SU-DHL-6 (cell line): ENCODE measurements around the gene NOC2L.

ENCODE experiments used
- H2AFZ ChIP-seq: fragments of 200-600 bp; sonication (generic); 2 replicates; pipeline ENCODE4 v1.6.1; 2014; ENCODE audit warnings: low read depth, mild to moderate bottlenecking, moderate library complexity, mixed read lengths, antibody characterized with exemption, low read length; ENCODE audit not compliant: severe bottlenecking
- H3F3A ChIP-seq: fragments of 200-600 bp; shearing (Covaris generic); 2 replicates; pipeline ENCODE4 v1.6.0; 2016; ENCODE audit warnings: antibody characterized with exemption, mild to moderate bottlenecking; ENCODE audit not compliant: insufficient read depth
- H3K27ac ChIP-seq: fragments of 200-600 bp; sonication (generic); 2 replicates; pipeline ENCODE4 v1.5.1; 2016; ENCODE audit warnings: low read depth, mild to moderate bottlenecking, low read length, moderate library complexity, mixed read lengths
- H3K27me3 ChIP-seq: fragments of 200-600 bp; sonication (generic), shearing (Covaris generic); 2 replicates; pipeline ENCODE4 v1.6.0; 2014; ENCODE audit warnings: mild to moderate bottlenecking, low read length
- H3K36me3 ChIP-seq: fragments of 200-600 bp; sonication (generic); 2 replicates; pipeline ENCODE4 v1.6.1; 2014; ENCODE audit warnings: mild to moderate bottlenecking, low read length, mixed read lengths
- H3K4me2 ChIP-seq: fragments of 300-600, 200-600 bp; shearing (Covaris generic), sonication (generic); 2 replicates; pipeline ENCODE4 v1.6.0; 2014; ENCODE audit warnings: low read length, low read depth, mild to moderate bottlenecking; ENCODE audit not compliant: poor library complexity, severe bottlenecking
- H3K4me3 ChIP-seq: fragments of 200-600 bp; sonication (generic); 2 replicates; pipeline ENCODE4 v1.5.1; 2014; ENCODE audit warnings: antibody characterized with exemption, low read length, mild to moderate bottlenecking, mixed read lengths; ENCODE audit not compliant: insufficient read depth, poor library complexity, severe bottlenecking
- H3K79me2 ChIP-seq: fragments of 200-600 bp; sonication (generic); 2 replicates; pipeline ENCODE4 v1.6.1; 2014; ENCODE audit warnings: mild to moderate bottlenecking, low read length, moderate library complexity; ENCODE audit not compliant: insufficient read depth
- H3K9ac ChIP-seq: fragments of 200-600 bp; sonication (generic); 2 replicates; pipeline ENCODE4 v1.7.0; 2014; ENCODE audit warnings: mild to moderate bottlenecking, low read length
- H3K9me2 ChIP-seq: fragments of 200-600 bp; sonication (generic); replicated peaks from 2 replicates; pipeline ENCODE4 v1.6.1; 2014; ENCODE audit warnings: low read length; ENCODE audit not compliant: insufficient read depth
- H3K9me3 ChIP-seq: fragments of 200-600 bp; sonication (generic); 2 replicates; pipeline ENCODE4 v1.6.1; 2014; ENCODE audit warnings: low read length, mixed read lengths; ENCODE audit not compliant: insufficient read depth
- H4K20me1 ChIP-seq: fragments of 200-600 bp; sonication (generic); 2 replicates; pipeline ENCODE4 v1.6.1; 2014; ENCODE audit warnings: low read depth, mild to moderate bottlenecking, antibody characterized with exemption, low read length, moderate library complexity, mixed read lengths
- CTCF ChIP-seq: fragments of 200-600 bp; sonication (generic); IDR thresholded peaks from one replicate; pipeline ENCODE4 v1.5.1; 2017; ENCODE audit warnings: antibody characterized with exemption, mild to moderate bottlenecking, low read length, moderate library complexity; ENCODE audit not compliant: insufficient read depth, poor library complexity, severe bottlenecking
- EZH2phosphoT487 ChIP-seq: fragments of 200-600 bp; sonication (generic), shearing (Covaris generic); conservative IDR thresholded peaks from 2 replicates; pipeline ENCODE4 v1.6.1; 2018; ENCODE audit warnings: mild to moderate bottlenecking, antibody characterized with exemption, low read length, moderate library complexity, mixed read lengths

NOC2L gene

GRCh38 chr1:945688-946556, 13.1 kb downstream of the NOC2L start:
- no peaks in the 10 kb centered on the region for H3K36me3 ChIP-seq
- no peaks in the 10 kb centered on the region for H3K9me2 ChIP-seq
- H3F3A ChIP-seq, result no peaks in the 10 kb centered on the region
- H4K20me1 ChIP-seq, result no peaks in the 10 kb centered on the region
- TF ChIP-seq EZH2phosphoT487, result no peak
- H3K27ac ChIP-seq, result no peak overlapping the region
- H3K9me3 ChIP-seq, result no peaks in the 10 kb centered on the region
- no peak overlapping the region for H2AFZ ChIP-seq
- H3K79me2 ChIP-seq, result no peaks in the 10 kb centered on the region
- H3K4me2 ChIP-seq, result no peak overlapping the region
- H3K27me3 ChIP-seq, result no peaks in the 10 kb centered on the region
- H3K9ac ChIP-seq, result no peak overlapping the region
- no peak overlapping the region for H3K4me3 ChIP-seq

GRCh38 chr1:944341-945325, 14.4 kb downstream of the NOC2L start:
- H3K79me2 ChIP-seq, result no peaks in the 10 kb centered on the region
- no peak overlapping the region for H3K4me2 ChIP-seq
- no peaks in the 10 kb centered on the region for H3K9me3 ChIP-seq
- no peak overlapping the region for H3K9ac ChIP-seq
- H3K36me3 ChIP-seq, result no peaks in the 10 kb centered on the region
- no peak overlapping the region for H2AFZ ChIP-seq
- no peaks in the 10 kb centered on the region for H3K27me3 ChIP-seq
- TF ChIP-seq CTCF (no peak), EZH2phosphoT487 (no peak)
- H3K9me2 ChIP-seq, result no peaks in the 10 kb centered on the region
- H3F3A ChIP-seq, result no peaks in the 10 kb centered on the region
- H3K27ac ChIP-seq, result no peak overlapping the region
- no peaks in the 10 kb centered on the region for H4K20me1 ChIP-seq
- H3K4me3 ChIP-seq, result no peak overlapping the region

- H3F3A ChIP-seq, result no peaks in the 10 kb centered on the region
- no peaks in the 10 kb centered on the region for H3K79me2 ChIP-seq
- no peaks in the 10 kb centered on the region for H4K20me1 ChIP-seq
- H3K9me3 ChIP-seq, result no peaks in the 10 kb centered on the region
- no peaks in the 10 kb centered on the region for H3K9me2 ChIP-seq
- H3K27me3 ChIP-seq, result no peaks in the 10 kb centered on the region
- no peaks in the 10 kb centered on the region for H3K36me3 ChIP-seq
- TF ChIP-seq CTCF, result no peak
- TF ChIP-seq EZH2phosphoT487, result no peak
- no peak overlapping the region for H3K4me2 ChIP-seq
- no peak overlapping the region for H3K27ac ChIP-seq
- H2AFZ ChIP-seq, result no peak overlapping the region
- no peak overlapping the region for H3K4me3 ChIP-seq
- H3K9ac ChIP-seq, result no peak overlapping the region
These were observed 15.3 kb downstream of the NOC2L start for GRCh38 chr1:943545-944340.
